ENCODE results near the gene EMSY. TPM values are rescaled to one million over a fixed set of nuclear protein-coding genes. Genes with fewer than 3 reads are reported as not detected.

The EMSY gene
- total RNA-seq, 6 experiments from 2014 or later = 6.1 to 15.2 (median 7.2) TPM

- Histone ChIP-seq H3K27me3 (no peaks in the 10 kb centered on the region), H3K36me3 (no peaks in the 10 kb centered on the region), H3K27ac (no peak overlapping the region), H3K4me1 (no peaks in the 10 kb centered on the region), H3K4me3 (no peak overlapping the region), H3K9me3 (no peaks in the 10 kb centered on the region)
- WGBS (ENCODE audit: insufficient coverage, low coverage, low lambda C conversion rate, missing lambda C conversion rate) = 53% methylated on average over 1 of the region's 1 CpG
- TF ChIP-seq CTCF (IDR thresholded peaks at IDR 0.05) = no peak
- intact Hi-C loops (cut with DNase I) = no loop called here
- DNase-seq = no peak
- no peak for ATAC-seq
Measured at GRCh38 chr11:76515494-76515893, 70.7 kb downstream of the EMSY start.

- TF ChIP-seq CTCF (IDR thresholded peaks at IDR 0.05) (no peak), POLR2A (IDR thresholded peaks at IDR 0.05) (no peak)
- no peaks in the 10 kb centered on the region for H3K4me1 ChIP-seq
- 66% methylated on average over 5 of the region's 5 CpGs for WGBS (ENCODE audit: insufficient coverage, low coverage, low lambda C conversion rate, missing lambda C conversion rate)
- DNase-seq = no peak
- ATAC-seq = no peak
- H3K27me3 ChIP-seq = no peaks in the 10 kb centered on the region
- no peak overlapping the region for H3K4me3 ChIP-seq
- H3K36me3 ChIP-seq = peaks cover 0 to 3% (median under 1%) of the 10 kb centered on the region in 4 donors
- intact Hi-C loops (cut with DNase I) = no loop called here
- no peak overlapping the region for H3K27ac ChIP-seq
- no peaks in the 10 kb centered on the region for H3K9me3 ChIP-seq
Measured at GRCh38 chr11:76523147-76523546, 78.3 kb downstream of the EMSY start.

GRCh38 chr11:76523786-76524436 lies 79.1 kb downstream of the EMSY start:
- no peak overlapping the region for H3K27ac ChIP-seq
- intact Hi-C loops (cut with DNase I) = no loop called here
- 100% methylated on average over 2 of the region's 2 CpGs for WGBS (ENCODE audit: insufficient coverage, low coverage, low lambda C conversion rate, missing lambda C conversion rate)
- H3K27me3 ChIP-seq = no peaks in the 10 kb centered on the region
- no peaks in the 10 kb centered on the region for H3K9me3 ChIP-seq
- no peak for ATAC-seq
- H3K4me3 ChIP-seq = no peak overlapping the region
- no peaks in the 10 kb centered on the region for H3K4me1 ChIP-seq
- DNase-seq = no peak
- H3K36me3 ChIP-seq = peaks cover 0 to 5% (median 1%) of the 10 kb centered on the region in 4 donors
- TF ChIP-seq CTCF (IDR thresholded peaks at IDR 0.05) = no peak
- TF ChIP-seq POLR2A (IDR thresholded peaks at IDR 0.05) = no peak

- H3K27me3 ChIP-seq = no peaks in the 10 kb centered on the region
- H3K4me1 ChIP-seq = no peaks in the 10 kb centered on the region
- H3K27ac ChIP-seq = no peak overlapping the region
- DNase-seq (no peak), ATAC-seq (no peak)
- no peak overlapping the region for H3K4me3 ChIP-seq
- H3K36me3 ChIP-seq = peaks cover 0 to 5% (median 4%) of the 10 kb centered on the region in 4 donors
- intact Hi-C loops (cut with DNase I) = no loop called here
- no peaks in the 10 kb centered on the region for H3K9me3 ChIP-seq
- TF ChIP-seq CTCF (IDR thresholded peaks at IDR 0.05) (no peak), POLR2A (IDR thresholded peaks at IDR 0.05) (no peak)
- WGBS (ENCODE audit: insufficient coverage, low coverage, low lambda C conversion rate, missing lambda C conversion rate) = 95% methylated on average over 3 of the region's 4 CpGs
Measured at GRCh38 chr11:76524461-76524860, 79.6 kb downstream of the EMSY start.

All from right lobe of liver (tissue), 6 donors.